ENCODE results near the gene ADAMTSL2. TPM values are rescaled to one million over a fixed set of nuclear protein-coding genes. Genes with fewer than 3 reads are reported as not detected.

ADAMTSL2 gene
- total RNA-seq, 1 experiment from 2014 or later, result 0.87 TPM

- ChIA-PET POLR2A (no interaction called here), CTCF (no interaction called here)
- ATAC-seq (no peak), DNase-seq (ENCODE audit: low spot score) (no peak)
- no peaks in the 10 kb centered on the region; the same call in 1 of the 2 replicates for H3K27me3 Mint-ChIP-seq (ENCODE audit: low read depth)
- H3K4me1 Mint-ChIP-seq, result peaks cover 21% of the 10 kb centered on the region
- H3K9me3 Mint-ChIP-seq, result no peaks in the 10 kb centered on the region; the same call in 1 of the 2 replicates
- no peak for TF ChIP-seq OVOL2 (CRISPR knock-in tag; IDR thresholded peaks at IDR 0.05; ENCODE audit: borderline replicate concordance)
- TF ChIP-seq ZNF512 (CRISPR knock-in tag; IDR thresholded peaks at IDR 0.05; ENCODE audit: borderline replicate concordance), result no peak
- TF ChIP-seq RELA (CRISPR knock-in tag; IDR thresholded peaks at IDR 0.05; ENCODE audit: borderline replicate concordance), result no peak
- TF ChIP-seq NR3C1 (CRISPR knock-in tag; conservative IDR thresholded peaks at IDR 0.05; ENCODE audit: low read depth), result no peak
- TF ChIP-seq, protein P1, sequence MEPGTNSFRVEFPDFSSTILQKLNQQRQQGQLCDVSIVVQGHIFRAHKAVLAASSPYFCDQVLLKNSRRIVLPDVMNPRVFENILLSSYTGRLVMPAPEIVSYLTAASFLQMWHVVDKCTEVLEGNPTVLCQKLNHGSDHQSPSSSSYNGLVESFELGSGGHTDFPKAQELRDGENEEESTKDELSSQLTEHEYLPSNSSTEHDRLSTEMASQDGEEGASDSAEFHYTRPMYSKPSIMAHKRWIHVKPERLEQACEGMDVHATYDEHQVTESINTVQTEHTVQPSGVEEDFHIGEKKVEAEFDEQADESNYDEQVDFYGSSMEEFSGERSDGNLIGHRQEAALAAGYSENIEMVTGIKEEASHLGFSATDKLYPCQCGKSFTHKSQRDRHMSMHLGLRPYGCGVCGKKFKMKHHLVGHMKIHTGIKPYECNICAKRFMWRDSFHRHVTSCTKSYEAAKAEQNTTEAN (CRISPR knock-in tag; IDR thresholded peaks at IDR 0.05), result no peak
- TF ChIP-seq, protein P2, sequence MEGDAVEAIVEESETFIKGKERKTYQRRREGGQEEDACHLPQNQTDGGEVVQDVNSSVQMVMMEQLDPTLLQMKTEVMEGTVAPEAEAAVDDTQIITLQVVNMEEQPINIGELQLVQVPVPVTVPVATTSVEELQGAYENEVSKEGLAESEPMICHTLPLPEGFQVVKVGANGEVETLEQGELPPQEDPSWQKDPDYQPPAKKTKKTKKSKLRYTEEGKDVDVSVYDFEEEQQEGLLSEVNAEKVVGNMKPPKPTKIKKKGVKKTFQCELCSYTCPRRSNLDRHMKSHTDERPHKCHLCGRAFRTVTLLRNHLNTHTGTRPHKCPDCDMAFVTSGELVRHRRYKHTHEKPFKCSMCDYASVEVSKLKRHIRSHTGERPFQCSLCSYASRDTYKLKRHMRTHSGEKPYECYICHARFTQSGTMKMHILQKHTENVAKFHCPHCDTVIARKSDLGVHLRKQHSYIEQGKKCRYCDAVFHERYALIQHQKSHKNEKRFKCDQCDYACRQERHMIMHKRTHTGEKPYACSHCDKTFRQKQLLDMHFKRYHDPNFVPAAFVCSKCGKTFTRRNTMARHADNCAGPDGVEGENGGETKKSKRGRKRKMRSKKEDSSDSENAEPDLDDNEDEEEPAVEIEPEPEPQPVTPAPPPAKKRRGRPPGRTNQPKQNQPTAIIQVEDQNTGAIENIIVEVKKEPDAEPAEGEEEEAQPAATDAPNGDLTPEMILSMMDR (IDR thresholded peaks at IDR 0.05), result no peak
- TF ChIP-seq PREB (CRISPR knock-in tag; IDR thresholded peaks at IDR 0.05; ENCODE audit: borderline replicate concordance), result no peak
- no peak for TF ChIP-seq ATF3 (CRISPR knock-in tag; conservative IDR thresholded peaks at IDR 0.05)
- TF ChIP-seq, protein P3, sequence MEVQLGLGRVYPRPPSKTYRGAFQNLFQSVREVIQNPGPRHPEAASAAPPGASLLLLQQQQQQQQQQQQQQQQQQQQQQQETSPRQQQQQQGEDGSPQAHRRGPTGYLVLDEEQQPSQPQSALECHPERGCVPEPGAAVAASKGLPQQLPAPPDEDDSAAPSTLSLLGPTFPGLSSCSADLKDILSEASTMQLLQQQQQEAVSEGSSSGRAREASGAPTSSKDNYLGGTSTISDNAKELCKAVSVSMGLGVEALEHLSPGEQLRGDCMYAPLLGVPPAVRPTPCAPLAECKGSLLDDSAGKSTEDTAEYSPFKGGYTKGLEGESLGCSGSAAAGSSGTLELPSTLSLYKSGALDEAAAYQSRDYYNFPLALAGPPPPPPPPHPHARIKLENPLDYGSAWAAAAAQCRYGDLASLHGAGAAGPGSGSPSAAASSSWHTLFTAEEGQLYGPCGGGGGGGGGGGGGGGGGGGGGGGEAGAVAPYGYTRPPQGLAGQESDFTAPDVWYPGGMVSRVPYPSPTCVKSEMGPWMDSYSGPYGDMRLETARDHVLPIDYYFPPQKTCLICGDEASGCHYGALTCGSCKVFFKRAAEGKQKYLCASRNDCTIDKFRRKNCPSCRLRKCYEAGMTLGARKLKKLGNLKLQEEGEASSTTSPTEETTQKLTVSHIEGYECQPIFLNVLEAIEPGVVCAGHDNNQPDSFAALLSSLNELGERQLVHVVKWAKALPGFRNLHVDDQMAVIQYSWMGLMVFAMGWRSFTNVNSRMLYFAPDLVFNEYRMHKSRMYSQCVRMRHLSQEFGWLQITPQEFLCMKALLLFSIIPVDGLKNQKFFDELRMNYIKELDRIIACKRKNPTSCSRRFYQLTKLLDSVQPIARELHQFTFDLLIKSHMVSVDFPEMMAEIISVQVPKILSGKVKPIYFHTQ (CRISPR knock-in tag; IDR thresholded peaks at IDR 0.05), result no peak
- TF ChIP-seq ZNF396 (CRISPR knock-in tag; IDR thresholded peaks at IDR 0.05; ENCODE audit: borderline replicate concordance), result no peak
- TF ChIP-seq FOXP1 (CRISPR knock-in tag; IDR thresholded peaks at IDR 0.05; ENCODE audit: borderline replicate concordance), result no peak
- no peak for TF ChIP-seq ZNF138 (CRISPR knock-in tag; conservative IDR thresholded peaks at IDR 0.05)
- TF ChIP-seq ZNF121 (CRISPR knock-in tag; IDR thresholded peaks at IDR 0.05), result no peak
- TF ChIP-seq, protein P4, sequence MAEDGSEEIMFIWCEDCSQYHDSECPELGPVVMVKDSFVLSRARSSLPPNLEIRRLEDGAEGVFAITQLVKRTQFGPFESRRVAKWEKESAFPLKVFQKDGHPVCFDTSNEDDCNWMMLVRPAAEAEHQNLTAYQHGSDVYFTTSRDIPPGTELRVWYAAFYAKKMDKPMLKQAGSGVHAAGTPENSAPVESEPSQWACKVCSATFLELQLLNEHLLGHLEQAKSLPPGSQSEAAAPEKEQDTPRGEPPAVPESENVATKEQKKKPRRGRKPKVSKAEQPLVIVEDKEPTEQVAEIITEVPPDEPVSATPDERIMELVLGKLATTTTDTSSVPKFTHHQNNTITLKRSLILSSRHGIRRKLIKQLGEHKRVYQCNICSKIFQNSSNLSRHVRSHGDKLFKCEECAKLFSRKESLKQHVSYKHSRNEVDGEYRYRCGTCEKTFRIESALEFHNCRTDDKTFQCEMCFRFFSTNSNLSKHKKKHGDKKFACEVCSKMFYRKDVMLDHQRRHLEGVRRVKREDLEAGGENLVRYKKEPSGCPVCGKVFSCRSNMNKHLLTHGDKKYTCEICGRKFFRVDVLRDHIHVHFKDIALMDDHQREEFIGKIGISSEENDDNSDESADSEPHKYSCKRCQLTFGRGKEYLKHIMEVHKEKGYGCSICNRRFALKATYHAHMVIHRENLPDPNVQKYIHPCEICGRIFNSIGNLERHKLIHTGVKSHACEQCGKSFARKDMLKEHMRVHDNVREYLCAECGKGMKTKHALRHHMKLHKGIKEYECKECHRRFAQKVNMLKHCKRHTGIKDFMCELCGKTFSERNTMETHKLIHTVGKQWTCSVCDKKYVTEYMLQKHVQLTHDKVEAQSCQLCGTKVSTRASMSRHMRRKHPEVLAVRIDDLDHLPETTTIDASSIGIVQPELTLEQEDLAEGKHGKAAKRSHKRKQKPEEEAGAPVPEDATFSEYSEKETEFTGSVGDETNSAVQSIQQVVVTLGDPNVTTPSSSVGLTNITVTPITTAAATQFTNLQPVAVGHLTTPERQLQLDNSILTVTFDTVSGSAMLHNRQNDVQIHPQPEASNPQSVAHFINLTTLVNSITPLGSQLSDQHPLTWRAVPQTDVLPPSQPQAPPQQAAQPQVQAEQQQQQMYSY (CRISPR knock-in tag; IDR thresholded peaks at IDR 0.05), result no peak
- TF ChIP-seq ETV6 (CRISPR knock-in tag; IDR thresholded peaks at IDR 0.05), result no peak
- no peak for TF ChIP-seq CREM (CRISPR knock-in tag; IDR thresholded peaks at IDR 0.05)
- TF ChIP-seq NFATC4 (CRISPR knock-in tag; IDR thresholded peaks at IDR 0.05), result no peak
- no peak for TF ChIP-seq JUN (CRISPR knock-in tag; IDR thresholded peaks at IDR 0.05)
- no peak for TF ChIP-seq MXD4 (CRISPR knock-in tag; IDR thresholded peaks at IDR 0.05; ENCODE audit: borderline replicate concordance)
- no peak overlapping the region for H3K4me3 Mint-ChIP-seq
- no peak overlapping the region for H3K27ac Mint-ChIP-seq
- H3K36me3 Mint-ChIP-seq, result no peaks in the 10 kb centered on the region
These were observed 27.6 kb downstream of the ADAMTSL2 start for GRCh38 chr9:133561976-133562554.
